ENCODE results near the gene CYP2E1. TPM values are rescaled to one million over a fixed set of nuclear protein-coding genes. Genes with fewer than 3 reads are reported as not detected.

Gene CYP2E1
- total RNA-seq = 0.60 and 0.89 TPM in 2 replicates

GRCh38 chr10:133526957-133527588 is at the start of gene CYP2E1:
TSS of gene CYP2E1 (plus strand) at chr10:133527363. CDS start at chr10:133527396, 33 bp downstream.

DNA sequence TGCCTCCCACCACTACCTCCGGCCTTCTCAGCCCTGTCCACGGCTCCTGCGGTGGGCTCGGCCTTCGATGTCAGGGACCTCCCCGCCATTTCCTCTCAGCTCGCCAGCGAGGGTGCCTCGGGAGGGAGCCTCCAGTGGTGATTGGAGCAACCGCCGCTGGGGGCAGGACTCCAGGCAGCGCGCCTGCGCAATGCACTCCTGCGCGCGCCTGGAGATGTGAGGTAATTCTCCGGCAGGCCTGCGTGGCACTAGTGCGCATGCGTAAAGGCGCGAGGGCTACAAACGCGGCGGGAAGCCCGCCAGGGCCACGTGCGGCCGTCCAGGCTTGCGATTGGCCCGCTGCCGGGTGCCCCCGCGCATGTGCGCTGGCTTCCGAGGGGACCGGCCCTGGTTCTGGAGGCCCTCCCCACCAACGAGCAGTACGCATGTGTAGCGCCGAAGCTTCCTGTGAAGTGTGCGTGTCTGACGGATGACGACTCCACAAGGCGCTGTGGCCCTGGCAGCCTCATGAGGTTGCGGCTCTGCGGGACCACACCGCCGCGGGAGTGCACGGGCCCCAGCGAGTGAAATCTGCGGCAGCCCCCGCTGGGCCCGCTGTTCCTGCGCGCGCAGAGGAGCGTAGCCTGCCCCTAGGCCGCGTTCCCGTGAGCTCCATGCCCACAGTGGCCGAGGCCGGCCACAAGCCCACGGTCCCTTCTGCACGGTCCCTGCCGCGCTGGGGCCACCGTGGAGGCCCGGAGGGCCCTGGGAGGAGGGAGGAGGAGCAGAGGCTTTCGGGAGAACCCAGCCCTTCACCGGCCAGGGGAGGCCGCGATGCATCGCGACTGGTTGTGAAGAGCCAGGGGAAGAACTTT is 38.5 kb downstream of the CYP2E1 start, which contains the start of gene SYCE1:
TSS of gene SYCE1 (minus strand) at position 143 of the 854 bp plus-strand sequence. CDS start at position 89, 54 bp downstream.

Other genes with a start within 250 kb of the CYP2E1 start
- 51.1 and 64.4 TPM in 2 replicates for gene TUBGCP2, start 218.5 kb upstream of the CYP2E1 start, total RNA-seq
- gene ZNF511, start 218.4 kb upstream of the CYP2E1 start, total RNA-seq = 14.1 and 16.0 TPM in 2 replicates
- 0.23 and 0.30 TPM in 2 replicates for gene CALY, start 190.5 kb upstream of the CYP2E1 start, total RNA-seq
- gene PRAP1, start 180.0 kb upstream of the CYP2E1 start, total RNA-seq = not detected in 2 replicates
- 7.5 and 12.8 TPM in 2 replicates for gene FUOM, start 169.3 kb upstream of the CYP2E1 start, total RNA-seq
- 57.3 and 62.9 TPM in 2 replicates for gene ECHS1, start 154.0 kb upstream of the CYP2E1 start, total RNA-seq
- gene PAOX, start 148.1 kb upstream of the CYP2E1 start, total RNA-seq = 5.4 and 5.6 TPM in 2 replicates
- gene MTG1, start 133.2 kb upstream of the CYP2E1 start, total RNA-seq = 22.9 and 26.1 TPM in 2 replicates
- gene SPRN, start 102.7 kb upstream of the CYP2E1 start, total RNA-seq = 0.59 and 1.6 TPM in 2 replicates
- 1.5 and 2.7 TPM in 2 replicates for gene SCART1, start 73.4 kb upstream of the CYP2E1 start, total RNA-seq
- not detected in 2 replicates for gene SYCE1, start 38.2 kb downstream of the CYP2E1 start, total RNA-seq
- gene FRG2B, start 99.4 kb downstream of the CYP2E1 start, total RNA-seq = not detected in 2 replicates

Measured in smooth muscle cell of the umbilical artery (primary cell).